Measurements from ENCODE around the gene KRT15. TPM values are rescaled to one million over a fixed set of nuclear protein-coding genes. Genes with fewer than 3 reads are reported as not detected.

The KRT15 gene
- total and polyA plus RNA-seq, 9 of the 15 experiments (the other 6 are each of a cell fraction or from before 2014, with no cell fraction given), result 0.28 to 4.4 (median 0.56) TPM

DNA sequence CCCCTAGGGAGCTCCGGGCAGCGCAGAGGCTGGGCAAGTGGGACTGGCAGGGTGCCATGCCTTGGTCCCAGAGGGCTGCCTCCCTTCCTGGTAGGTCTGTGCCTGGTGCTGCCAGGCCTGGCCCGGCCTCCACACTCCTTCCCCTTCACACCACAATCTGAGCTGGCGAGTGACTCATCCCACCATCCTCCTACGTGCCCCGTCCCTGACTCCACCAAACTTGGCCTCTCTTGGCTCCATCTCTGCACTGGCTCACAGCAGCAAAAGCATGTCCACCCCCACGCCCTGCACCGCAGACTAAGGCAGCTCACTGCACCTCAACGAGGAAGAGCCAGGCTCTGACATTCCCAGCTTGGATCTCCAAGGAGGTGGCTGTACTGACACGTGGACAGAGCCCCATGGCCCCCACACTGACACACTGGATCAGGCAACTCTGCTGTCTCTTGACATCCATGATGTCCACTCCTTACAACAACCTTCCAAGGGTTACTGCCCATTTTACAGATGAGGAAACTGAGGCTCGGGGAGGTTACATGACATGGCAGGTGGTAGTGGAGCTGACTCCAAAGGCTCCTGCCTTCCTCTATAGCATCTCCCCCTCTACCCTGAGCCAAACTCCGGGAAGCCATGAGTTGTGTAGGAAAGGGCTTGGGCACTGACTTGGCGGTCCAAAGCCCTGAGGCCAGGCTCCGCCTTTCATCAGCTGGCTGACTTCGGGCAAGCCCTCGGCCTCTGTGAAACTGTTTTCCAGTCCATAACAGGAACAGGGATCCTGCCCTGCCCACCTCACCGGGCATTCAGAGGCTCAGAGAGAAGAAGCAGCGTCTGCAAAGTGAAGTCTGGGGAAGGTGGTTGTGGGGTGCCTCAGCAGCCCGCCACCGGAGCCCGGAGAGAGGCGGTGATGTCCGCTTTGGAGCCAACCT is 29.5 kb upstream of the KRT15 start (continued):
- TF ChIP-seq TEAD1 (CRISPR knock-in tag; IDR thresholded peaks at IDR 0.05) (no peak), MYBL2 (IDR thresholded peaks at IDR 0.05; ENCODE audit: low read depth) (no peak), MYBL2 (CRISPR knock-in tag; IDR thresholded peaks at IDR 0.05; ENCODE audit: borderline replicate concordance) (no peak), IFI16 (CRISPR knock-in tag; IDR thresholded peaks at IDR 0.05) (no peak), ESRRA (IDR thresholded peaks at IDR 0.05; ENCODE audit: borderline replicate concordance, low read depth) (0 out of 2 replicates have a peak, but pooled peaks have one; percentile 27), NR2C2 (CRISPR knock-in tag; IDR thresholded peaks at IDR 0.05) (no peak), NR2C2 (tag; IDR thresholded peaks at IDR 0.05) (no peak), EHMT2 (IDR thresholded peaks at IDR 0.05) (no peak)
- TF ChIP-seq, protein P1, sequence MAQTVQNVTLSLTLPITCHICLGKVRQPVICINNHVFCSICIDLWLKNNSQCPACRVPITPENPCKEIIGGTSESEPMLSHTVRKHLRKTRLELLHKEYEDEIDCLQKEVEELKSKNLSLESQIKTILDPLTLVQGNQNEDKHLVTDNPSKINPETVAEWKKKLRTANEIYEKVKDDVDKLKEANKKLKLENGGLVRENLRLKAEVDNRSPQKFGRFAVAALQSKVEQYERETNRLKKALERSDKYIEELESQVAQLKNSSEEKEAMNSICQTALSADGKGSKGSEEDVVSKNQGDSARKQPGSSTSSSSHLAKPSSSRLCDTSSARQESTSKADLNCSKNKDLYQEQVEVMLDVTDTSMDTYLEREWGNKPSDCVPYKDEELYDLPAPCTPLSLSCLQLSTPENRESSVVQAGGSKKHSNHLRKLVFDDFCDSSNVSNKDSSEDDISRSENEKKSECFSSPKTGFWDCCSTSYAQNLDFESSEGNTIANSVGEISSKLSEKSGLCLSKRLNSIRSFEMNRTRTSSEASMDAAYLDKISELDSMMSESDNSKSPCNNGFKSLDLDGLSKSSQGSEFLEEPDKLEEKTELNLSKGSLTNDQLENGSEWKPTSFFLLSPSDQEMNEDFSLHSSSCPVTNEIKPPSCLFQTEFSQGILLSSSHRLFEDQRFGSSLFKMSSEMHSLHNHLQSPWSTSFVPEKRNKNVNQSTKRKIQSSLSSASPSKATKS (CRISPR knock-in tag; IDR thresholded peaks at IDR 0.05), result no peak
- TF ChIP-seq, protein P2, sequence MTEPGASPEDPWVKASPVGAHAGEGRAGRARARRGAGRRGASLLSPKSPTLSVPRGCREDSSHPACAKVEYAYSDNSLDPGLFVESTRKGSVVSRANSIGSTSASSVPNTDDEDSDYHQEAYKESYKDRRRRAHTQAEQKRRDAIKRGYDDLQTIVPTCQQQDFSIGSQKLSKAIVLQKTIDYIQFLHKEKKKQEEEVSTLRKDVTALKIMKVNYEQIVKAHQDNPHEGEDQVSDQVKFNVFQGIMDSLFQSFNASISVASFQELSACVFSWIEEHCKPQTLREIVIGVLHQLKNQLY (CRISPR knock-in tag; conservative IDR thresholded peaks at IDR 0.05), result no peak
- TF ChIP-seq, protein P3, sequence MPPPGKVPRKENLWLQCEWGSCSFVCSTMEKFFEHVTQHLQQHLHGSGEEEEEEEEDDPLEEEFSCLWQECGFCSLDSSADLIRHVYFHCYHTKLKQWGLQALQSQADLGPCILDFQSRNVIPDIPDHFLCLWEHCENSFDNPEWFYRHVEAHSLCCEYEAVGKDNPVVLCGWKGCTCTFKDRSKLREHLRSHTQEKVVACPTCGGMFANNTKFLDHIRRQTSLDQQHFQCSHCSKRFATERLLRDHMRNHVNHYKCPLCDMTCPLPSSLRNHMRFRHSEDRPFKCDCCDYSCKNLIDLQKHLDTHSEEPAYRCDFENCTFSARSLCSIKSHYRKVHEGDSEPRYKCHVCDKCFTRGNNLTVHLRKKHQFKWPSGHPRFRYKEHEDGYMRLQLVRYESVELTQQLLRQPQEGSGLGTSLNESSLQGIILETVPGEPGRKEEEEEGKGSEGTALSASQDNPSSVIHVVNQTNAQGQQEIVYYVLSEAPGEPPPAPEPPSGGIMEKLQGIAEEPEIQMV (tag; conservative IDR thresholded peaks at IDR 0.05; ENCODE audit: low read depth), result no peak
- TF ChIP-seq, protein P4, sequence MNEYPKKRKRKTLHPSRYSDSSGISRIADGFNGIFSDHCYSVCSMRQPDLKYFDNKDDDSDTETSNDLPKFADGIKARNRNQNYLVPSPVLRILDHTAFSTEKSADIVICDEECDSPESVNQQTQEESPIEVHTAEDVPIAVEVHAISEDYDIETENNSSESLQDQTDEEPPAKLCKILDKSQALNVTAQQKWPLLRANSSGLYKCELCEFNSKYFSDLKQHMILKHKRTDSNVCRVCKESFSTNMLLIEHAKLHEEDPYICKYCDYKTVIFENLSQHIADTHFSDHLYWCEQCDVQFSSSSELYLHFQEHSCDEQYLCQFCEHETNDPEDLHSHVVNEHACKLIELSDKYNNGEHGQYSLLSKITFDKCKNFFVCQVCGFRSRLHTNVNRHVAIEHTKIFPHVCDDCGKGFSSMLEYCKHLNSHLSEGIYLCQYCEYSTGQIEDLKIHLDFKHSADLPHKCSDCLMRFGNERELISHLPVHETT (CRISPR knock-in tag; conservative IDR thresholded peaks at IDR 0.05 in 1 of 2, IDR thresholded peaks at IDR 0.05 in 1 of 2), result no peak
- TF ChIP-seq, protein P5, sequence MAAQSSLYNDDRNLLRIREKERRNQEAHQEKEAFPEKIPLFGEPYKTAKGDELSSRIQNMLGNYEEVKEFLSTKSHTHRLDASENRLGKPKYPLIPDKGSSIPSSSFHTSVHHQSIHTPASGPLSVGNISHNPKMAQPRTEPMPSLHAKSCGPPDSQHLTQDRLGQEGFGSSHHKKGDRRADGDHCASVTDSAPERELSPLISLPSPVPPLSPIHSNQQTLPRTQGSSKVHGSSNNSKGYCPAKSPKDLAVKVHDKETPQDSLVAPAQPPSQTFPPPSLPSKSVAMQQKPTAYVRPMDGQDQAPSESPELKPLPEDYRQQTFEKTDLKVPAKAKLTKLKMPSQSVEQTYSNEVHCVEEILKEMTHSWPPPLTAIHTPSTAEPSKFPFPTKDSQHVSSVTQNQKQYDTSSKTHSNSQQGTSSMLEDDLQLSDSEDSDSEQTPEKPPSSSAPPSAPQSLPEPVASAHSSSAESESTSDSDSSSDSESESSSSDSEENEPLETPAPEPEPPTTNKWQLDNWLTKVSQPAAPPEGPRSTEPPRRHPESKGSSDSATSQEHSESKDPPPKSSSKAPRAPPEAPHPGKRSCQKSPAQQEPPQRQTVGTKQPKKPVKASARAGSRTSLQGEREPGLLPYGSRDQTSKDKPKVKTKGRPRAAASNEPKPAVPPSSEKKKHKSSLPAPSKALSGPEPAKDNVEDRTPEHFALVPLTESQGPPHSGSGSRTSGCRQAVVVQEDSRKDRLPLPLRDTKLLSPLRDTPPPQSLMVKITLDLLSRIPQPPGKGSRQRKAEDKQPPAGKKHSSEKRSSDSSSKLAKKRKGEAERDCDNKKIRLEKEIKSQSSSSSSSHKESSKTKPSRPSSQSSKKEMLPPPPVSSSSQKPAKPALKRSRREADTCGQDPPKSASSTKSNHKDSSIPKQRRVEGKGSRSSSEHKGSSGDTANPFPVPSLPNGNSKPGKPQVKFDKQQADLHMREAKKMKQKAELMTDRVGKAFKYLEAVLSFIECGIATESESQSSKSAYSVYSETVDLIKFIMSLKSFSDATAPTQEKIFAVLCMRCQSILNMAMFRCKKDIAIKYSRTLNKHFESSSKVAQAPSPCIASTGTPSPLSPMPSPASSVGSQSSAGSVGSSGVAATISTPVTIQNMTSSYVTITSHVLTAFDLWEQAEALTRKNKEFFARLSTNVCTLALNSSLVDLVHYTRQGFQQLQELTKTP (IDR thresholded peaks at IDR 0.05; ENCODE audit: low read depth in 1 of 2, partially characterized antibody in 2 of 2), result no peak
